AG04450 (cell line): ENCODE results near the gene TEX13C. TPM values are rescaled to one million over a fixed set of nuclear protein-coding genes. Genes with fewer than 3 reads are reported as not detected.
"Not testable (repeated sequence)": the region's sequence is repeated elsewhere in the genome, so short reads cannot be mapped to it uniquely, and the experiment has no call there.

Source experiments
- CTCF ChIA-PET: fragments of 300-600, 350-600 bp; formaldehyde crosslinking; extraction: SDS; loops from one replicate; lab custom pipeline; 2022; ENCODE audit warnings: antibody characterized with exemption, inconsistent platforms; lab: Charles Lee
- POLR2A ChIA-PET: fragments of 350-600 bp; formaldehyde crosslinking; extraction: SDS; loops from one replicate; lab custom pipeline; 2021; ENCODE audit warnings: antibody characterized with exemption, inconsistent platforms; lab: Yijun Ruan, JAX
- DNase-seq: peaks from one replicate; pipeline ENCODE4 v3.0.0-alpha.2; 2011; ENCODE audit warnings: low read depth, low spot score
- H3K27ac ChIP-seq: one replicate; pipeline ENCODE4 v1.5.1; 2012; ENCODE audit warnings: low read depth, low read length, control low read depth
- H3K27me3 ChIP-seq: one replicate; pipeline ENCODE4 v1.6.0; 2012; ENCODE audit warnings: low read length; ENCODE audit not compliant: control insufficient read depth, insufficient read depth
- H3K4me3 ChIP-seq: 2 replicates; pipeline ENCODE4 v1.5.1; 2011; ENCODE audit warnings: mild to moderate bottlenecking, low read depth, low read length, control low read depth
- H3K9me3 ChIP-seq: 2 replicates; pipeline ENCODE4 v1.5.1; 2012; ENCODE audit warnings: low read length; ENCODE audit not compliant: control insufficient read depth, insufficient read depth
- CTCF ChIP-seq: IDR thresholded peaks from 2 replicates; pipeline ENCODE4 v1.5.1; 2011; ENCODE audit warnings: low read depth, low read length, control low read depth, inconsistent platforms
- polyA plus RNA-seq: library from polyadenylated mRNA; depleted of rRNA; stranded (reverse); fragments of >200 nt; gene quantifications from 2 replicates; pipeline ENCODE4 v1.2.3, GENCODE V29; 2011

Gene TEX13C
- polyA plus RNA-seq, 1 experiment, result not detected

GRCh38 chrX:125306335-125306866 lies 13.3 kb upstream of the TEX13C start:
- Histone ChIP-seq H3K9me3 (no peaks in the 10 kb centered on the region), H3K27me3 (no peaks in the 10 kb centered on the region), H3K4me3 (no peak overlapping the region), H3K27ac (no peak overlapping the region)
- ChIA-PET CTCF (no interaction called here), POLR2A (no interaction called here)
- TF ChIP-seq CTCF, result no peak
- DNase-seq, result no peak

- Histone ChIP-seq H3K4me3 (no peak overlapping the region), H3K27ac (no peak overlapping the region), H3K27me3 (no peaks in the 10 kb centered on the region), H3K9me3 (no peaks in the 10 kb centered on the region)
- CTCF ChIA-PET, result no interaction called here
- no peak for DNase-seq
- POLR2A ChIA-PET, result no interaction called here
- TF ChIP-seq CTCF, result no peak
Observed at GRCh38 chrX:125308653-125309052, 11.0 kb upstream of the TEX13C start.

GRCh38 chrX:125319166-125319565 lies 505 bp upstream of the TEX13C start:
- DNase-seq, H3K27ac ChIP-seq, CTCF ChIA-PET, H3K4me3 ChIP-seq, H3K27me3 ChIP-seq, POLR2A ChIA-PET: not testable (repeated sequence)
- H3K9me3 ChIP-seq, result peaks cover 15% of the 10 kb centered on the region; the same call in 1 of the 2 replicates

GRCh38 chrX:125322431-125322830 lies 2.8 kb downstream of the TEX13C start:
- Histone ChIP-seq H3K27ac (no peak overlapping the region), H3K9me3 (peaks cover 20% of the 10 kb centered on the region; the same call in 1 of the 2 replicates), H3K27me3 (no peaks in the 10 kb centered on the region), H3K4me3 (no peak overlapping the region)
- no peak for DNase-seq
- ChIA-PET CTCF (no interaction called here), POLR2A (no interaction called here)
- TF ChIP-seq CTCF, result no peak

GRCh38 chrX:125326599-125326998 lies 6.9 kb downstream of the TEX13C start:
- ChIA-PET POLR2A (no interaction called here), CTCF (no interaction called here)
- H3K4me3 ChIP-seq, result no peak overlapping the region
- DNase-seq, result no peak
- peaks cover 11% of the 10 kb centered on the region; the same call in 1 of the 2 replicates for H3K9me3 ChIP-seq
- H3K27ac ChIP-seq, result no peak overlapping the region
- TF ChIP-seq CTCF, result no peak
- H3K27me3 ChIP-seq, result no peaks in the 10 kb centered on the region
